ENCODE measurements around the gene SLAMF9.

Gene SLAMF9

GRCh38 chr1:159940006-159940620 lies 13.9 kb downstream of the SLAMF9 start:
- Histone ChIP-seq H3K9ac (ENCODE audit: low read length in 2 of 2) (no peak overlapping the region), H3K27ac (ENCODE audit: low read length) (no peak overlapping the region), H3K36me3 (ENCODE audit: control insufficient read depth in 2 of 2, insufficient read depth in 2 of 2, low read length in 2 of 2) (no peaks in the 10 kb centered on the region), H3K4me3 (ENCODE audit: low read length in 2 of 2) (no peak overlapping the region), H3K9me3 (ENCODE audit: control insufficient read depth in 2 of 2, low read length in 2 of 2) (no peaks in the 10 kb centered on the region), H3K27me3 (ENCODE audit: control insufficient read depth in 1 of 2, insufficient read depth in 2 of 2, low read length in 2 of 2) (peaks cover 13 to 19% of the 10 kb centered on the region in 2 donors), H3K4me1 (ENCODE audit: control insufficient read depth, insufficient read depth, low read length) (peaks cover 11% of the 10 kb centered on the region)

DNA sequence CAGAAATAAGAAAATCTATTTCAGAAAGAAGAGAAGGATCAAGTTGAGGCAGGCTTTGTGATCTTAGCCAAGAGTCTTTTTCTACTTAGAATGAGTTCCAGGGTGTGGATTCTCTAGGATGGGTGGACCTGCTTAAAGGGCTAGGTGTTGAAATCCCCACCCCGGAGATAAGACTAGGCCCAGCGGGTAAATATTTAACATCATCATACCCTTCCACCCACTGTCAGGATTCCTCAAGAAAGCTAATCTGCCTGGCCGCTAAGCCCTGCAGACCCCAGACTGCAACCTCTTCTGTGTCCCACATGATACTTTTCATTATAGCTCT lies 14.4 kb downstream of the SLAMF9 start:
- Histone ChIP-seq H3K36me3 (ENCODE audit: control insufficient read depth in 2 of 2, insufficient read depth in 2 of 2, low read length in 2 of 2) (no peaks in the 10 kb centered on the region), H3K27me3 (ENCODE audit: control insufficient read depth in 1 of 2, insufficient read depth in 2 of 2, low read length in 2 of 2) (peaks cover 13 to 19% of the 10 kb centered on the region in 2 donors), H3K4me1 (ENCODE audit: control insufficient read depth, insufficient read depth, low read length) (peaks cover 8% of the 10 kb centered on the region)

DNA sequence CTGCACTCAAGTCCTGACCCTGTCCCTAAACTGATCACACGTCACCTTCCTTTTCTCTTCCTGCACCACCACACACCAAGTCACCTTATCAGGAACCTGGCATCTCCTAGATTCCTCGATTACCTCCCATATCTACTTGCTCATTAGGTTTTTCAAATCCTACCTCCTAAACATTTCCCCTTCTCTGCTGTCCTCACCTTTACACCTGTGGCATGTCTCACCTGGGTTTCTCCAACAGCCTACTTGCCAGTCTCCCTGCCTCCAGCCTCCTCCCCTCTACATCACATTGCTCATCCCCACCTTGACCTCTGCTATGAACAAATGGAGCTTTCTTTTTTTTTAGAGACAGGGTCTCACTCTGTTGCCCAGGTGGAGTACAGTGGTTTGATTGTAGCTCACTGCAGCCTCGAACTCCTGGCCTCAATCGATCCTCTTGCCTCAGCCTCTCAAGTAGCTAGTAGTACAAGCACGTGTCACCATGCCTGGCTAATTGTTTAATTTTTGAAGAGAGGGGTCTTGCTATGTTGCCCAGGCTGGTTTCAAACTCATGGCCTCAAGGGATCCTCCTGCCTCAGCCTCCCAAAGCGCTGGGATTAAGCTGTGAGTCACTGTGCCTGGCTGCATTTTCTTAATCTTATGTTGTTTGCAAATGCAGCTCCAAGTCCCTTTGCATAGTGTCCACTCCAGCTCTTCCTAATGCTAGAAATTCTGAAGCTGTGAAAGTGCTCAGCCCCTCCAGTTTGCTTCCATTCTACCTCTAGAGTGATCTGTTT lies 14.9 kb downstream of the SLAMF9 start:
- Histone ChIP-seq H3K9ac (ENCODE audit: low read length in 2 of 2) (no peak overlapping the region), H3K36me3 (ENCODE audit: control insufficient read depth in 2 of 2, insufficient read depth in 2 of 2, low read length in 2 of 2) (no peaks in the 10 kb centered on the region), H3K27ac (ENCODE audit: low read length) (no peak overlapping the region), H3K27me3 (ENCODE audit: control insufficient read depth in 1 of 2, insufficient read depth in 2 of 2, low read length in 2 of 2) (peaks cover 13 to 17% of the 10 kb centered on the region in 2 donors), H3K4me3 (ENCODE audit: low read length in 2 of 2) (no peak overlapping the region), H3K4me1 (ENCODE audit: control insufficient read depth, insufficient read depth, low read length) (peaks cover 8% of the 10 kb centered on the region), H3K9me3 (ENCODE audit: control insufficient read depth in 2 of 2, low read length in 2 of 2) (no peaks in the 10 kb centered on the region)

More for the DNA sequence above, 14.4 kb downstream of the SLAMF9 start:
- Histone ChIP-seq H3K4me3 (ENCODE audit: low read length in 2 of 2) (no peak overlapping the region), H3K9me3 (ENCODE audit: control insufficient read depth in 2 of 2, low read length in 2 of 2) (no peaks in the 10 kb centered on the region), H3K27ac (ENCODE audit: low read length) (no peak overlapping the region), H3K9ac (ENCODE audit: low read length in 2 of 2) (no peak overlapping the region)

DNA sequence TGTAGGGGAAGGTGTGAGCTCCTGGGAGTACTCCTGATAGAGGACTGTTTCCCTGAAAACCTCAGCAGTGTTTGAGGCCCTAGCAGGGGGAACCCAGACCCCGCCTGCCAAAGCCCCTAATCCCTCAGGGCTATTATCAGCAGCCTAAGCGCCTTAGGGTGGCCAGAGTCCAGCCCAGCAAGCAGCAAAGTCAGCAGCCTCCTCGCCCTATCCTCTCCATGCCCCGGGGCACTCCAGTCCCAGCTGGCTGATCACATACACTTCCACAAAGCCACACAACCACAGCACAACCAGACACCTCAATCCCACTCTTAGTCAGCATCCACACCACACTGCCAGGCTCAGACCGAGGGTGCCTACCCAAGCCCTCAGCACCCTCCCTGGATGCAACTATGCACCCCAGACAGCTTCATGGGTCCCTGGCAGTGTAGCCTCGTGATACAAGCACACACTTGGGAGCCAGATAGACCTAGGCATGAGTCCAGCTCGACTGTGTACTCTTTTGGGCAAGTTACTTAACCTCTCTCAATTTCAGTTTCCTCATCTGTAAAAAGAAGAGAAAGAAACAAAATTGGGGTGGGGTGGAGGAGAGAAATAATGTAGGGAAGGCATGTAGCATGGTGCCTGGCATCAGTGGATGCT lies 15.7 kb downstream of the SLAMF9 start:
- Histone ChIP-seq H3K27me3 (ENCODE audit: control insufficient read depth in 1 of 2, insufficient read depth in 2 of 2, low read length in 2 of 2) (peaks cover 13 to 15% of the 10 kb centered on the region in 2 donors), H3K9me3 (ENCODE audit: control insufficient read depth in 2 of 2, low read length in 2 of 2) (no peaks in the 10 kb centered on the region), H3K4me1 (ENCODE audit: control insufficient read depth, insufficient read depth, low read length) (peaks cover 8% of the 10 kb centered on the region), H3K27ac (ENCODE audit: low read length) (no peak overlapping the region), H3K4me3 (ENCODE audit: low read length in 2 of 2) (no peak overlapping the region), H3K36me3 (ENCODE audit: control insufficient read depth in 2 of 2, insufficient read depth in 2 of 2, low read length in 2 of 2) (no peaks in the 10 kb centered on the region), H3K9ac (ENCODE audit: low read length in 2 of 2) (no peak overlapping the region)

- Histone ChIP-seq H3K4me1 (ENCODE audit: control insufficient read depth, insufficient read depth, low read length) (peaks cover 8% of the 10 kb centered on the region), H3K27me3 (ENCODE audit: control insufficient read depth in 1 of 2, insufficient read depth in 2 of 2, low read length in 2 of 2) (peaks cover 8 to 13% of the 10 kb centered on the region in 2 donors), H3K36me3 (ENCODE audit: control insufficient read depth in 2 of 2, insufficient read depth in 2 of 2, low read length in 2 of 2) (no peaks in the 10 kb centered on the region), H3K27ac (ENCODE audit: low read length) (no peak overlapping the region), H3K9me3 (ENCODE audit: control insufficient read depth in 2 of 2, low read length in 2 of 2) (no peaks in the 10 kb centered on the region), H3K4me3 (ENCODE audit: low read length in 2 of 2) (no peak overlapping the region), H3K9ac (ENCODE audit: low read length in 2 of 2) (no peak overlapping the region)
Measured at GRCh38 chr1:159937054-159937750, 16.8 kb downstream of the SLAMF9 start.

DNA sequence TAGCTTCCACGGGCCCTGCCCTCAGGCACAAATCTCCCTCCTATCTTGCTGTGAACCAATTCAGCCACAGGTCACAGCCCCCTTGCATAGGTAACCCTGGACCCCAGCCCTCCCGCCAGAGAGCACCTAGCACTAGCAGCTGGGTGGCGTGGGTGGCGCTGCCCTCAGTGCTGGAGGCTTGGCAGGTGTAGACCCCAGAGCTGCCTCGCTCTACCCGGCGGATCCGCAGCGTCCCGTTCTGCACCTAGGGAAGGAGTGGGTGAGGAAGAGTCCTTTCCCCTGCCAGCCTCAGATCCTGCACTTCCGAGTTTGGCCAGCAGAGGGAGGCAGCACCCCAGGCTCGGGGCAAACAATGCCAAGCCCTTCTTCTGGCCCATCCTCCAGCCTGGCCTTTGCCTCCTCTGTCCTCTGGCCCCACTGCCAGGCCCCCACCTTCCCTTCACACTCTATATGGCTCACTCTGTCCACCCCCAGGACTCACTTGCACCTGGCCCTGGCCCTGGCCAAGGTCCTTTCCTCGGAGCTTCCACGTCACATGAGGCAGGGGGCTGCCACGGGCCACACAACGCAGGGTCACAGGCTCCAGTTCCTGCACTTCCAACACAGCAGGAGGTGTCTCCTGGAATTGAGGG lies 17.6 kb downstream of the SLAMF9 start:
- H3K36me3 ChIP-seq (ENCODE audit: control insufficient read depth in 2 of 2, insufficient read depth in 2 of 2, low read length in 2 of 2): no peaks in the 10 kb centered on the region
- peaks cover 3 to 13% of the 10 kb centered on the region in 2 donors for H3K27me3 ChIP-seq (ENCODE audit: control insufficient read depth in 1 of 2, insufficient read depth in 2 of 2, low read length in 2 of 2)
- H3K9ac ChIP-seq (ENCODE audit: low read length in 2 of 2): no peak overlapping the region
- H3K27ac ChIP-seq (ENCODE audit: low read length): no peak overlapping the region
- peaks cover 8% of the 10 kb centered on the region for H3K4me1 ChIP-seq (ENCODE audit: control insufficient read depth, insufficient read depth, low read length)
- no peak overlapping the region for H3K4me3 ChIP-seq (ENCODE audit: low read length in 2 of 2)
- H3K9me3 ChIP-seq (ENCODE audit: control insufficient read depth in 2 of 2, low read length in 2 of 2): no peaks in the 10 kb centered on the region

- H3K9ac ChIP-seq (ENCODE audit: low read length in 2 of 2): no peak overlapping the region
- peaks cover 8% of the 10 kb centered on the region for H3K4me1 ChIP-seq (ENCODE audit: control insufficient read depth, insufficient read depth, low read length)
- no peaks in the 10 kb centered on the region for H3K9me3 ChIP-seq (ENCODE audit: control insufficient read depth in 2 of 2, low read length in 2 of 2)
- no peaks in the 10 kb centered on the region for H3K36me3 ChIP-seq (ENCODE audit: control insufficient read depth in 2 of 2, insufficient read depth in 2 of 2, low read length in 2 of 2)
- H3K27me3 ChIP-seq (ENCODE audit: control insufficient read depth in 1 of 2, insufficient read depth in 2 of 2, low read length in 2 of 2): peaks cover 3 to 13% of the 10 kb centered on the region in 2 donors
- no peak overlapping the region for H3K4me3 ChIP-seq (ENCODE audit: low read length in 2 of 2)
- no peak overlapping the region for H3K27ac ChIP-seq (ENCODE audit: low read length)
Measured at GRCh38 chr1:159935719-159936272, 18.2 kb downstream of the SLAMF9 start.

GRCh38 chr1:159935305-159935704 lies 18.7 kb downstream of the SLAMF9 start:
- Histone ChIP-seq H3K4me1 (ENCODE audit: control insufficient read depth, insufficient read depth, low read length) (peaks cover 8% of the 10 kb centered on the region), H3K9ac (ENCODE audit: low read length in 2 of 2) (no peak overlapping the region), H3K9me3 (ENCODE audit: control insufficient read depth in 2 of 2, low read length in 2 of 2) (no peaks in the 10 kb centered on the region), H3K27ac (ENCODE audit: low read length) (no peak overlapping the region), H3K36me3 (ENCODE audit: control insufficient read depth in 2 of 2, insufficient read depth in 2 of 2, low read length in 2 of 2) (no peaks in the 10 kb centered on the region), H3K27me3 (ENCODE audit: control insufficient read depth in 1 of 2, insufficient read depth in 2 of 2, low read length in 2 of 2) (peaks cover 3 to 11% of the 10 kb centered on the region in 2 donors), H3K4me3 (ENCODE audit: low read length in 2 of 2) (no peak overlapping the region)

- H3K36me3 ChIP-seq (ENCODE audit: control insufficient read depth in 2 of 2, insufficient read depth in 2 of 2, low read length in 2 of 2): no peaks in the 10 kb centered on the region
- no peaks in the 10 kb centered on the region for H3K9me3 ChIP-seq (ENCODE audit: control insufficient read depth in 2 of 2, low read length in 2 of 2)
- no peak overlapping the region for H3K27ac ChIP-seq (ENCODE audit: low read length)
- no peak overlapping the region for H3K4me3 ChIP-seq (ENCODE audit: low read length in 2 of 2)
- peaks cover 8% of the 10 kb centered on the region for H3K4me1 ChIP-seq (ENCODE audit: control insufficient read depth, insufficient read depth, low read length)
- no peak overlapping the region for H3K9ac ChIP-seq (ENCODE audit: low read length in 2 of 2)
- H3K27me3 ChIP-seq (ENCODE audit: control insufficient read depth in 1 of 2, insufficient read depth in 2 of 2, low read length in 2 of 2): peaks cover 3 to 10% of the 10 kb centered on the region in 2 donors
Measured at GRCh38 chr1:159934136-159935039, 19.6 kb downstream of the SLAMF9 start.

Measured in stomach smooth muscle (tissue), 2 donors.